Measurements from ENCODE around the gene RPUSD1. TPM values are rescaled to one million over a fixed set of nuclear protein-coding genes. Genes with fewer than 3 reads are reported as not detected.

The RPUSD1 gene
- total RNA-seq, 1 experiment from 2014 or later: 53.3 TPM

DNA sequence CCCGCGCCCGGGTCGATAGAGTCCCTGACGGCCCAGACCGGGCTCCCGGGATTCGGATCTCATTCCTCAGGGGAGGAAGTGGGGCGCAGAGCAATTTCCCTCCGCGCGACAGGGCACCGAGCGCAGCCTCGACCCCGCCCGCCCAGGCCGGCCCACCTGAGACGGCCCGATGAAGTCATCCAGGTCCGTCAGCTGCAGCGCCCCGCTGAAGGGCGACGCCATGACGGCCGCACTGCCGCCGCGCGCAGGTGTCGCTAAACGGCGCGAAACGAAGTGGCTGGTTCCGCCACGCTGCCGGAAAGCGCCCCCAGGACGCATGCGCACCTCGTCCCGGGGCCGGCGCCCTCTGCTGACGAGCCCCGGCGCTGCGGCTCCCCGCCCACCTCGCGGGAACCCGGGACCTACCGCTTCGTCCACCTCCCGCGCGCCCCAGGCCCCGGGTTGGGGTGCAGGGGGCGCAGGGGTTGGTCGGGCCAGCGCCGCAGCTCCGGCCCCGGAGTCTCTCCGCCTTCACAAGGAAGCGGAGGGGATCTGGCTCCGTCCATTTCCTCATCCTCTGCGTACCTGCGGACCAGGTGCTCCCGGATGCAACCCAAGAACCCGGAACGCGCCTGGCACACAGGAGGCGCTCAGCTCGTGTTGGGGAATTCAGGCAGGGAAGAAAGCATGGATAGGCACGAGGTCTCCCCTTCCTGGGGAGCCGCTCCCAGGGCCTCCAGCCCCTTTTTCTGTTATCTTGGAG, 47.2 kb downstream of the RPUSD1 start, which contains the start of gene CIAO3:
TSS of gene CIAO3 (minus strand) at position 234 of the 742 bp plus-strand sequence. CDS start at position 222, 12 bp downstream.
- POLR2A ChIA-PET (ENCODE audit: unreplicated experiment): interaction anchor here (0.5 to 0.7 kb wide), 4 partner anchors 21 to 448 kb away, joined by 3 to 4 read pairs (median 4); no protein-coding TSS in a partner anchor

DNA sequence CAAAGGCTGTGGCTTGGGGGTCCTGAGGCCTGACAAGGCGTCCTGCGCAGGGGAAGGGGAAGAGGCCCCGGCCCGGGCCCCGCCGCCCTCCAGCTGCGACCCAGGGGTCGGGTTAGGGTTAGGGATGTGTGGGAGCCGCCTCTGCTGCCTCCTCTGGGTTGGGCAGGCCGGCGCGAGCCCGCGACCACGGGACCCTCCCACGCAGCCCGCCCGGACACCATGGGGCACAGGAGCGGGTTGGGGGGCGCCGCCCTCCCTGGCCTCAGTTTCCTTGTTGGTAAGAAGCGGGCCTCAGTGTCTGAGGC, 47.8 kb downstream of the RPUSD1 start:
- Histone ChIP-seq H3F3A (ENCODE audit: insufficient read depth, low read depth) (peaks cover 5% of the 10 kb centered on the region; the same call in 1 of the 2 replicates), H2AFZ (peak overlapping the region; percentile 96), H3K27me3 (ENCODE audit: insufficient read depth, low read depth) (no peaks in the 10 kb centered on the region), H3K79me2 (ENCODE audit: low read depth) (peaks cover 11% of the 10 kb centered on the region; the same call in 1 of the 2 replicates), H4K20me1 (ENCODE audit: insufficient read depth) (no peaks in the 10 kb centered on the region), H3K4me3 (peak overlapping the region; percentile 91), H3K4me2 (peak overlapping the region; percentile 95), H3K4me1 (replicated peaks; ENCODE audit: insufficient read depth) (no peaks in the 10 kb centered on the region; the same call in 1 of the 2 replicates), H3K9me2 (ENCODE audit: insufficient read depth) (no peaks in the 10 kb centered on the region), H3K27ac (no peak overlapping the region), H3K9me3 (ENCODE audit: insufficient read depth, low read depth) (no peaks in the 10 kb centered on the region), H3K36me3 (ENCODE audit: low read depth) (no peaks in the 10 kb centered on the region)
- no peak for DNase-seq
- ChIA-PET POLR2A (ENCODE audit: unreplicated experiment) (interaction anchor here (0.7 kb wide), 1 partner anchor 45 kb away, joined by 3 read pairs; no protein-coding TSS in a partner anchor), CTCF (interaction anchor here (1.2 kb wide), 1 partner anchor 21 kb away, joined by 5 read pairs; no protein-coding TSS in a partner anchor)
- intact Hi-C loops (cut with micrococcal nuclease; ENCODE audit: unreplicated experiment): loop anchor here (1.0 to 2.0 kb wide), 3 partner anchors 12 to 36 kb away; partner anchors contain the start of gene MSLN
- TF ChIP-seq, protein P1, sequence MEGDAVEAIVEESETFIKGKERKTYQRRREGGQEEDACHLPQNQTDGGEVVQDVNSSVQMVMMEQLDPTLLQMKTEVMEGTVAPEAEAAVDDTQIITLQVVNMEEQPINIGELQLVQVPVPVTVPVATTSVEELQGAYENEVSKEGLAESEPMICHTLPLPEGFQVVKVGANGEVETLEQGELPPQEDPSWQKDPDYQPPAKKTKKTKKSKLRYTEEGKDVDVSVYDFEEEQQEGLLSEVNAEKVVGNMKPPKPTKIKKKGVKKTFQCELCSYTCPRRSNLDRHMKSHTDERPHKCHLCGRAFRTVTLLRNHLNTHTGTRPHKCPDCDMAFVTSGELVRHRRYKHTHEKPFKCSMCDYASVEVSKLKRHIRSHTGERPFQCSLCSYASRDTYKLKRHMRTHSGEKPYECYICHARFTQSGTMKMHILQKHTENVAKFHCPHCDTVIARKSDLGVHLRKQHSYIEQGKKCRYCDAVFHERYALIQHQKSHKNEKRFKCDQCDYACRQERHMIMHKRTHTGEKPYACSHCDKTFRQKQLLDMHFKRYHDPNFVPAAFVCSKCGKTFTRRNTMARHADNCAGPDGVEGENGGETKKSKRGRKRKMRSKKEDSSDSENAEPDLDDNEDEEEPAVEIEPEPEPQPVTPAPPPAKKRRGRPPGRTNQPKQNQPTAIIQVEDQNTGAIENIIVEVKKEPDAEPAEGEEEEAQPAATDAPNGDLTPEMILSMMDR (conservative IDR thresholded peaks at IDR 0.05): no peak
- no peak for TF ChIP-seq EZH2 (IDR thresholded peaks at IDR 0.05; ENCODE audit: low read depth)
- TSS peak; percentile 76 for BruUV-seq (replicated peaks)

More for the DNA sequence above, 47.2 kb downstream of the RPUSD1 start, which contains the start of gene CIAO3:
- CTCF ChIA-PET: interaction anchor here (0.6 to 1.2 kb wide), 3 partner anchors 11 to 22 kb away, joined by 3 to 5 read pairs (median 4); no protein-coding TSS in a partner anchor
- intact Hi-C loops (cut with micrococcal nuclease; ENCODE audit: unreplicated experiment): loop anchor here (1.0 to 2.0 kb wide), 3 partner anchors 13 to 36 kb away; partner anchors contain the start of gene MSLN
- peak within 1 kb of the TSS; percentile 91 for H3K4me3 ChIP-seq
- H3K4me1 ChIP-seq (replicated peaks; ENCODE audit: insufficient read depth): no peaks in the 10 kb centered on the region; the same call in 1 of the 2 replicates
- H3K27ac ChIP-seq: peak within 1 kb of the TSS; percentile 34; the same call in 1 of the 2 replicates
- H3F3A ChIP-seq (ENCODE audit: insufficient read depth, low read depth): peaks cover 5% of the 10 kb centered on the region; the same call in 1 of the 2 replicates
- TF ChIP-seq, protein P1 (conservative IDR thresholded peaks at IDR 0.05): peak; percentile 82
- TF ChIP-seq EZH2 (IDR thresholded peaks at IDR 0.05; ENCODE audit: low read depth): no peak
- H4K20me1 ChIP-seq (ENCODE audit: insufficient read depth): no peaks in the 10 kb centered on the region
- no peaks in the 10 kb centered on the region for H3K9me3 ChIP-seq (ENCODE audit: insufficient read depth, low read depth)
- DNase-seq: peak; percentile 78 to 96
- H3K36me3 ChIP-seq (ENCODE audit: low read depth): no peaks in the 10 kb centered on the region
- peaks cover 11% of the 10 kb centered on the region; the same call in 1 of the 2 replicates for H3K79me2 ChIP-seq (ENCODE audit: low read depth)
- H3K9me2 ChIP-seq (ENCODE audit: insufficient read depth): no peaks in the 10 kb centered on the region
- no TSS peak for BruUV-seq (replicated peaks)
- H2AFZ ChIP-seq: peak within 1 kb of the TSS; percentile 96
- H3K27me3 ChIP-seq (ENCODE audit: insufficient read depth, low read depth): no peaks in the 10 kb centered on the region
- H3K4me2 ChIP-seq: peak within 1 kb of the TSS; percentile 95

All from PC-9 (cell line).